AG10803 (cell line): ENCODE measurements around the gene RNF138.
"Not testable (repeated sequence)": the region's sequence is repeated elsewhere in the genome, so short reads cannot be mapped to it uniquely, and the experiment has no call there.

Experiments
- DNase-seq: peaks from one replicate; pipeline ENCODE4 v3.0.0; 2010; ENCODE audit warnings: low read depth
- H3K4me3 ChIP-seq: 2 replicates; pipeline ENCODE4 v1.5.1; 2011; ENCODE audit warnings: mild to moderate bottlenecking, low read length, control low read depth
- TF ChIP-seq, protein P1 (sequence below): conservative IDR thresholded peaks from 2 replicates; pipeline ENCODE4 v1.5.1; 2011; ENCODE audit warnings: mild to moderate bottlenecking, low read length, control low read depth, inconsistent platforms

The RNF138 gene

DNA sequence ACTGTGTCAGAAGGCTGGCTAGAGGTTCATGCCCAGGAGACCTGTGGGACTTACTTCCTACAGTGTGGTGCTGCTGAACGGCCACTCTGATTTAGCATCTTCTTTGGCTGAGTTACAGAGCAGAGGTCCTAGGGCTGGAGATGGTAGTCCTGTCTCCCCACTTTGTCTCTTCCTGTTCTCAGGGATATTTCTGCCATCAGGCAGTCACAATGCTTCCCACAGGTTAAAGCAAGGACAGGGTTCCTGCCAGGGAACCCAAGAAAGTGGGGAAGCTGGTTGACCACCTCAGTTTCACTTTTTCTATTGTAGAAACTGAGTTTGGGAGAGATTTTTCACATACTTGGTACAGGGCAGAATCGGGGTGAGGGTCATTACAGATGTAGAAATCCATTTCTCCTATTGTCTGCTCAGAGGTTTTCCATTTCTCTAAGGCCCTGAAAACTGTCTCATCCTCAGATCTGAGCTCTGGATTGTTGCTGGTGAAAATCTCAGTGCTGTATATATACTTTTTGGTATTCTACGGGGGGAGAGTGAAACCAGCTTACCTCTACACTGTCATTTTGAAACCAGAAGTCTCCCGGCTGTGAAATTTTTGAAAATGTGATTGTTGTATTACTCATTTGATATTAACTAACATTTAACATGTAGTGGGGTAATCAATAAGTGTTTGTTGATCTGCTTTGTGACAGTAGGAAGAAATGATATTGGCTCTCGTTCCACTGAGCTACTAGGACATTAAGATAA is 61.2 kb downstream of the RNF138 start:
- no peak overlapping the region for H3K4me3 ChIP-seq
- TF ChIP-seq, protein P1, sequence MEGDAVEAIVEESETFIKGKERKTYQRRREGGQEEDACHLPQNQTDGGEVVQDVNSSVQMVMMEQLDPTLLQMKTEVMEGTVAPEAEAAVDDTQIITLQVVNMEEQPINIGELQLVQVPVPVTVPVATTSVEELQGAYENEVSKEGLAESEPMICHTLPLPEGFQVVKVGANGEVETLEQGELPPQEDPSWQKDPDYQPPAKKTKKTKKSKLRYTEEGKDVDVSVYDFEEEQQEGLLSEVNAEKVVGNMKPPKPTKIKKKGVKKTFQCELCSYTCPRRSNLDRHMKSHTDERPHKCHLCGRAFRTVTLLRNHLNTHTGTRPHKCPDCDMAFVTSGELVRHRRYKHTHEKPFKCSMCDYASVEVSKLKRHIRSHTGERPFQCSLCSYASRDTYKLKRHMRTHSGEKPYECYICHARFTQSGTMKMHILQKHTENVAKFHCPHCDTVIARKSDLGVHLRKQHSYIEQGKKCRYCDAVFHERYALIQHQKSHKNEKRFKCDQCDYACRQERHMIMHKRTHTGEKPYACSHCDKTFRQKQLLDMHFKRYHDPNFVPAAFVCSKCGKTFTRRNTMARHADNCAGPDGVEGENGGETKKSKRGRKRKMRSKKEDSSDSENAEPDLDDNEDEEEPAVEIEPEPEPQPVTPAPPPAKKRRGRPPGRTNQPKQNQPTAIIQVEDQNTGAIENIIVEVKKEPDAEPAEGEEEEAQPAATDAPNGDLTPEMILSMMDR, result no peak
- DNase-seq, result no peak

DNA sequence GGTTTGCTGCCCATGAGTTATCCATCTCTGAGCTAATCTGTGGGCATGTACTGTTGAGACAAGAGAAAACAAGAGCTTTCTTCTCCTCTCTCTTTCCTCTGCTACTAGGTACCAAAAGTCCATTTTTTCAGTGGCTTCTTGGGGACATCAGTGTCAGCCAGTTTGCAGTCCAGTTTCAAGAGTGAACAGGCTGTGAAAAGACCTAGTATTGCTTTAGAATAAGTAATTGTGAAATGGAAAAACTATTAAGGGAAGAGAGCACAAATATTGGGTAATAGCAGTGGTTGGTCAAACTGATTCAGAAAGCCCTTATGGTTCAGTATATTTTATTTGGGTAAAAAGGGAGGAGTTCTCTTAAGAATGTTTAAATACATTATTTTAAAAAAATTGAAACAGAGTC is 65.2 kb downstream of the RNF138 start:
- no peak for DNase-seq
- TF ChIP-seq, protein P1, result no peak
- no peak overlapping the region for H3K4me3 ChIP-seq

DNA sequence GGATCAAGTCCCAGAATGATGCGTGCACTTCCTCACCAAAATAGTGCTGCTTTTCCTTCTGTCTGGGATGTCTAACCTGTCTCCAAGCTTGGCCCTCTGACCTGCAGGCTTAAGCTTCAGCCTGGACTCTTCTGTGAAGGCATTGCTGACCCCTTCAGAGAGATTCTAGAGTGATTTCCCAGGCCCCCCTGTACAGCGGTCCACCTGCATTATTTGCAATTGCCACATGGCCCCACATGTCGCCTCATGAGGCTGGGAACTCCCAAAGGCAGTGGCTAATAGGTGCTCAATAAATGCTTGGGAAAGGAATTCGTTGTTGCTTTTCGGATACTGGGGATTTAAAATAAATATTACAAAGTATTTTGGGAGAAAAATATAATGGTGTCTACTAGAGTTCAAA is 65.9 kb downstream of the RNF138 start:
- TF ChIP-seq, protein P1, result no peak
- no peak for DNase-seq
- no peak overlapping the region for H3K4me3 ChIP-seq

DNA sequence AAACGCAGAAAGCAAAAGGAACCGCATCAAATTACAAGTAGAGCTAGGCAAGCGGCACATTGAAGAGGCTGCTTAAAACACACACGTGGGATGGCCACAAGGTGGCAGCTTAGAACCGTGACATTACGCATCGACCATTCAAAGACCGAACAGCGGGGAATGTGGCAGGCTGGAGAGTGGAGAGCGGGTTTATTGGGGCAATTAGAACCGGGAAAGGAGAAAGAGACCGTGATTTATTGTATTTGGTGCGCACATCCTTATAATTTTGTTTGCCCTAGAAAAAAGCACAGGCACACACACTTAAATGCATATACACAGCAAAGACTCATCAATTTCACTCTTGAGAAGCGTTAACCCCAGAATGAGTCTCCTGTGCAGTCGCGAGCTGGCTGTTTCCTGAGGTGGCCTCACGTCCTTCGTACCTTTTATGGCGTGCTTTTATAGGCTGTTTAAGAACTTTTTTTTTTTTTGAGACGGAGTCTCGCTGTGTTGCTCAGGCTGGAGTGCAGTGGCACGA is 66.5 kb downstream of the RNF138 start:
- DNase-seq, result peak; percentile 83
- H3K4me3 ChIP-seq, result peak overlapping the region; percentile 24

DNA sequence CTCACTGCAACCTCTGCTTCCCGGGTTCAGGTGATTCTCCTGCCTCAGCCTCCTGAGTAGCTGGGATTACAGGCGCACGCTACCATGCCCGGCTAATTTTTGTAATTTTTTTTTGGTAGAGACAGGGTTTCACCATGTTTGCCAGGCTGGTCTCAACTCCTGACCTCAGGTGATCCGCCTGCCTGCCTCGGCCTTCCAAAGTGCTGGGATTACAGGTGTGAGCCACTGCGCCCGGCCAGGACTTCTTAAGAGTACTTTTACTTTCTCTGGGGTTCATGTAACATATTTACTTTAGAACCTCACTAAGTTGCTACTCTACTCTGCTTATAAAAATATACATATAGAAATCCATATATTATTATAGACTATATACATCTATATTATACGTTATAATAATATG is 67.0 kb downstream of the RNF138 start:
- DNase-seq, H3K4me3 ChIP-seq: not testable (repeated sequence)

More for the DNA sequence above, 66.5 kb downstream of the RNF138 start:
- TF ChIP-seq, protein P1, result peak; percentile 96

DNA sequence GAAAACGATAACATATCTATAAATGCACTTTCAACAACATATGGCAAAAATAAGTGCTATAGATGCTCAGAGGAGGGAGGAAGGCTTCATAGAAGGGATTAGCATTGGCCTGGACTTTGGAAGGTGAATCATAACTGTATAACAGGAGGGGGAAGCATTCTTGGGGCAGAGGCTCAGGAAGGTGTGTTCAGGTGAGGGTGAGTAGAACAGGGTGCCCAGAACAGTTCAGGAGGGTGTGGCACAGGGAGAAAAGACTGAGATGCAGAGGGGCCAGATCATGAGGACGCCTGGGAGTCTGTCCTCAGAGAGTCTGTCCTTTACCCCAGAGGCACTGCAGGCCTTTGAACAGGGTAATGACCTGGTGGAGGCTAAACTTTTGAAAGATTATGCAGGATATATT is 68.9 kb downstream of the RNF138 start:
- DNase-seq, result no peak
- H3K4me3 ChIP-seq, result no peak overlapping the region
- TF ChIP-seq, protein P1, result no peak

DNA sequence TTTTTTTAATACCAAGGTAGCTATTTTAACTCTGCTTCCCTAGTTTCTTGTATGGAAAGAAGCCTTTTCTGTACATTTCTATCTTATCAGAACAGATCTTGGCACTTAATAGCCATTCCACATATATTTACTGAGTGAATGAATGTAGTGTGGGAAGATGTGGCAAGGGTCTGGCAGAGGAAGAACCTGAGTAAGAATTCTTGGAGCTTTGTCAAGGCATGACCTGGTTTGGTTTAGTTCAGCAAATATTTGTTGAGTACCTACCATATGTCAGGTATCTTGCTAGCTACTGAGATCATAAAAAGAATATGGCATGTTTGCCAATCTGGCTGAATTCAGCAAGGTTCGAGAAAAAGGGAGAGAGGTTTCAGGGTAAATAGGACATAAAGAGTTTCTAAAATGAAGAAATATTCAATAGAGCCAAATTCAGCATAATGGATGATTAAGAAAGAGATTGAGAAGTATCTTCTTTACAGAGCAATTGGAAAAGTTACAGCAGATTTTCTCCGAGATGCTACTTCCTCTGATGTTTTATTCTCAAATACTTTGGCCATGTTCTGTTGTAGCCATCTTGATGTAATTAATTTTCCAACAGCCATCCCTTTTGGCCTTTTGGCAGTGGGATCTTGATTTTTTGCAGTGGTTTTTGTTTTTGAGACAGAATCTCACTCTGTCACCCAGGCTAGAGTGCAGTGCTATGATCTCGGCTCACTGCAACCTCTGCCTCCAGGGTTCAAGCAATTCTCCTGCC is 76.5 kb downstream of the RNF138 start:
- DNase-seq, result no peak
- no peak overlapping the region for H3K4me3 ChIP-seq
- TF ChIP-seq, protein P1, result no peak
